ENCODE data around the gene HK2. TPM values are rescaled to one million over a fixed set of nuclear protein-coding genes. Genes with fewer than 3 reads are reported as not detected.
A peak's percentile ranks its signal among the peaks of the same experiment; 100 is the strongest.

The HK2 gene
- total RNA-seq, 6 experiments from 2014 or later = 26.2 to 51.3 (median 28.4) TPM

- H3K27ac Mint-ChIP-seq = peak overlapping the region; percentile 89
- TF ChIP-seq, protein P1, sequence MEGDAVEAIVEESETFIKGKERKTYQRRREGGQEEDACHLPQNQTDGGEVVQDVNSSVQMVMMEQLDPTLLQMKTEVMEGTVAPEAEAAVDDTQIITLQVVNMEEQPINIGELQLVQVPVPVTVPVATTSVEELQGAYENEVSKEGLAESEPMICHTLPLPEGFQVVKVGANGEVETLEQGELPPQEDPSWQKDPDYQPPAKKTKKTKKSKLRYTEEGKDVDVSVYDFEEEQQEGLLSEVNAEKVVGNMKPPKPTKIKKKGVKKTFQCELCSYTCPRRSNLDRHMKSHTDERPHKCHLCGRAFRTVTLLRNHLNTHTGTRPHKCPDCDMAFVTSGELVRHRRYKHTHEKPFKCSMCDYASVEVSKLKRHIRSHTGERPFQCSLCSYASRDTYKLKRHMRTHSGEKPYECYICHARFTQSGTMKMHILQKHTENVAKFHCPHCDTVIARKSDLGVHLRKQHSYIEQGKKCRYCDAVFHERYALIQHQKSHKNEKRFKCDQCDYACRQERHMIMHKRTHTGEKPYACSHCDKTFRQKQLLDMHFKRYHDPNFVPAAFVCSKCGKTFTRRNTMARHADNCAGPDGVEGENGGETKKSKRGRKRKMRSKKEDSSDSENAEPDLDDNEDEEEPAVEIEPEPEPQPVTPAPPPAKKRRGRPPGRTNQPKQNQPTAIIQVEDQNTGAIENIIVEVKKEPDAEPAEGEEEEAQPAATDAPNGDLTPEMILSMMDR (IDR thresholded peaks at IDR 0.05) = no peak
- peak overlapping the region; percentile 2; the same call in 1 of the 2 replicates for H3K4me3 Mint-ChIP-seq
- H3K27me3 Mint-ChIP-seq (ENCODE audit: insufficient read depth) = no peaks in the 10 kb centered on the region
- H3K4me1 Mint-ChIP-seq (ENCODE audit: low read depth) = peaks cover 56% of the 10 kb centered on the region
- peaks cover 6% of the 10 kb centered on the region; the same call in 1 of the 2 replicates for H3K9me3 Mint-ChIP-seq
- peak; percentile 47 for DNase-seq
- peaks cover 24% of the 10 kb centered on the region for H3K36me3 Mint-ChIP-seq (ENCODE audit: low read depth)
Observed at GRCh38 chr2:74915743-74916142, 81.8 kb downstream of the HK2 start.

DNA sequence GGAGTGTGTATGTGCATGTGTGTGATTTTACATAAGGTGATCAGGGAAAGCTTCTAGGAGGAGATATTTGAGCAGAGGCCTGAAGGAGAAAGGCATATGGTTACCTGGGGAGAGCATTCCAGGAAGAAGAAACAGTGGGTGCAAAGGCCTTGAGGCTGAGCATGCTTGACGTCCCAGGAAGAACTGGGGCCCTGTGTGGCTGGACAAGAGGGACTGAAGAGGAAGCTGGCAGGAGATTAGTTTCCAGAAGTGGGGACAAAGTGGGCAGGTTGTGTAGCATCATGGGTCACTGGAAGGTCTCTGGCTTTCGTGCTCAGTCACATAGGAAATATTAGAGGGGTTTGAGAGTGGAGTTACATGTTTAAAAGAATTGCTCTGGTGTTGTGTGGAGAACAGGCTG, 82.5 kb downstream of the HK2 start:
- Mint-ChIP-seq H3K9me3 (peaks cover 9% of the 10 kb centered on the region), H3K4me3 (peak overlapping the region; percentile 38), H3K4me1 (ENCODE audit: low read depth) (peaks cover 60% of the 10 kb centered on the region), H3K27ac (peak overlapping the region; percentile 89), H3K36me3 (ENCODE audit: low read depth) (peaks cover 28% of the 10 kb centered on the region), H3K27me3 (ENCODE audit: insufficient read depth) (no peaks in the 10 kb centered on the region)
- no peak for DNase-seq
- TF ChIP-seq, protein P1 (IDR thresholded peaks at IDR 0.05) = no peak

DNA sequence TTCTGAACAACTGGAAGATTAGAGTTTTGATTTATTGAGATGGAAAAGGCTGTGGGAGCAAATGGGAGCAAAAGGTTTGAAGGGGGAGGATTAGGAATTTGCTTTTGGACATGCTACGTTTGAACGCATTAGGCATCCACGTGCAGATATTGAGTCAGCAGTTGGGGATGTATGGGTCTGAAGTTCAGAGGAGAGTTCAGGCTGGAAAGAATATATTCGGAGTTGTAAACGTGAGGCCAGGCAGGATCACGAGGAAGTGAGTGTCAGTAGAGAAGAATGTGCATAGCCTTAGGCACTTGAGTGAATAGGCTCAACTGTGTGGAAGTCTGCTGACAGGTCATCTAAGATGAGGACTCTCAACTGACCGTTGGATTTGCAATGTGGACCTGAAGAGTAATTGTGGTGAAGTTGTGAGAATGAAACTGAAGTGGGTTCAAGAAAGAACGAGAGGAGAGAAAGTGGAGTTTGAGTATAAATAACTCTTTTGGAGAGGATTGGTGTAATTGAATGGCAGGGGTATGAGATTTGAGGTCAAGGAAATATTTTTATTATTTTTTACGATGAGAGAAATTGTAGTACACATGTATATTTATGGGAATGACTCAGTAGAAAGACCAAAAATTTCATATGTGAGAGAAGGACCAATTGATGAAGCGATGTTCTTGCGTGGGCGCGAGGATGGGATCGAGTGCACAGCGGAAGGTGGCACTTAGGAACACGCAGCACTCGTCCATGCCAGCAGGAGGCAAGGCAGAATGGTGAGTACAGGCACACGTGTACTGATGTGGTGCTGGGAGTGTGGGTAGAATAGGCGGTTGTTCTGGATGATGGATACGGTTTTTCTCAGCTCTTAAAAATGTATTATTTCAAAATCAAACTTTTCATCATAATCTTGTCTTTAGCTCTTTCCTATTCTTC, 84.0 kb downstream of the HK2 start:
- Mint-ChIP-seq H3K9me3 (peaks cover 10% of the 10 kb centered on the region), H3K27me3 (ENCODE audit: insufficient read depth) (no peaks in the 10 kb centered on the region), H3K4me3 (peak overlapping the region; percentile 79), H3K36me3 (ENCODE audit: low read depth) (peaks cover 22% of the 10 kb centered on the region), H3K4me1 (ENCODE audit: low read depth) (peaks cover 64% of the 10 kb centered on the region), H3K27ac (peak overlapping the region; percentile 89)
- TF ChIP-seq, protein P1 (IDR thresholded peaks at IDR 0.05) = peak; percentile 58
- peak; percentile 98 for DNase-seq

GRCh38 chr2:74919827-74920226, 85.9 kb downstream of the HK2 start:
- Mint-ChIP-seq H3K4me1 (ENCODE audit: low read depth) (peaks cover 58% of the 10 kb centered on the region), H3K36me3 (ENCODE audit: low read depth) (peaks cover 22% of the 10 kb centered on the region), H3K27me3 (ENCODE audit: insufficient read depth) (no peaks in the 10 kb centered on the region), H3K4me3 (peak overlapping the region; percentile 79), H3K27ac (peak overlapping the region; percentile 89; the same call in 1 of the 2 replicates), H3K9me3 (peaks cover 10% of the 10 kb centered on the region)
- peak; percentile 14 for DNase-seq
- TF ChIP-seq, protein P1 (IDR thresholded peaks at IDR 0.05) = peak; percentile 92

DNA sequence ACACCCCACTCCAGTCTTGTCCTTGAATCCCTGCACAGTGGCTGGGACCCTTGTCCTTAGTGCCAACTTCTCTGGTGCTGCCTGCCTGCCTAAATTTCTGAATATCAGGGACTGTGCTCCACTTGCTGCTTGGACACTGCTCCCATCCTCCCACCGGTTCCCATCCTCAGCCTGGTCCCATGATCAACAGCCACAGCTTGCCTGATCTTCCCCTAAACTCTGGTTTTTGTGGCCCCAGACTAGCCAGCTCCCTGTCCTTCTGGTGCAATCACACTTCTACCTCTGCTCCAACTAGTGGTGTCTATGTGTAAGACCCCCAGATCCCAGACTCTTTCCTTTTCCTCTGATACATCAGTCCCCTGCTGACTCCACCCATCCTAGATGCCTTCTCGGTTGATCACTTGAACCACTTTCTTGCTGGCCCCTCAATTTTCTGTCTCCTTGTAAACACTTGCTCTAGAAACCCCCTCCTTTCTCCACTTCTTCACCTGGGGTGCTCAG, 87.4 kb downstream of the HK2 start:
- TF ChIP-seq, protein P1 (IDR thresholded peaks at IDR 0.05) = peak; percentile 50
- Mint-ChIP-seq H3K36me3 (ENCODE audit: low read depth) (peaks cover 22% of the 10 kb centered on the region), H3K4me3 (no peak overlapping the region), H3K9me3 (peaks cover 10% of the 10 kb centered on the region), H3K27me3 (ENCODE audit: insufficient read depth) (no peaks in the 10 kb centered on the region), H3K27ac (no peak overlapping the region; the same call in 1 of the 2 replicates), H3K4me1 (ENCODE audit: low read depth) (peaks cover 55% of the 10 kb centered on the region)
- peak; percentile 10 for DNase-seq

Data from HFFc6 (cell line).